H1 (cell line): ENCODE data around the gene LCE3B.

ENCODE experiments used
- CHD1 ChIP-seq: IDR thresholded peaks from 2 replicates; pipeline ENCODE4 v1.6.1; 2012; ENCODE audit warnings: low read depth, low read length, improper control_type of control experiment
- CHD2 ChIP-seq: IDR thresholded peaks from 2 replicates; pipeline ENCODE4 v1.6.1; 2012; ENCODE audit warnings: low read length, improper control_type of control experiment
- JUN ChIP-seq: IDR thresholded peaks from 2 replicates; pipeline ENCODE4 v1.6.1; 2011; ENCODE audit warnings: low read depth, mild to moderate bottlenecking, improper control_type of control experiment, low read length
- POLR2A ChIP-seq, 2 experiments: IDR thresholded peaks; 1 replicate in 1 of 2; 2 replicates in 1 of 2; pipeline ENCODE4 v1.6.1; 2011; ENCODE audit warnings: low read depth in 2 of 2, low read length in 2 of 2, mild to moderate bottlenecking in 2 of 2; ENCODE audit errors: control extremely low read depth in 1 of 2
- TAF1 ChIP-seq: IDR thresholded peaks from 2 replicates; pipeline ENCODE4 v1.6.1; 2011; ENCODE audit warnings: mild to moderate bottlenecking, low read depth, low read length
- YY1 ChIP-seq: IDR thresholded peaks from 2 replicates; pipeline ENCODE4 v1.6.1; 2011; ENCODE audit warnings: low read depth, mild to moderate bottlenecking, low read length
- TF ChIP-seq, protein P1 (sequence below), 3 experiments: IDR thresholded peaks; 1 replicate in 2 of 3; 2 replicates in 1 of 3; pipeline versions ENCODE4 v1.5.1 to v1.6.1; 2011; ENCODE audit warnings: low read length in 3 of 3, mild to moderate bottlenecking in 3 of 3, inconsistent platforms in 2 of 3, low read depth in 1 of 3, moderate library complexity in 1 of 3; ENCODE audit not compliant: insufficient read depth in 1 of 3; ENCODE audit errors: control extremely low read depth in 1 of 3
- TF ChIP-seq, protein P2 (sequence below): fragments of 300-600 bp; sonication (generic); IDR thresholded peaks from 2 replicates; pipeline ENCODE4 v1.7.1; 2012; ENCODE audit warnings: low read length, moderate library complexity, mild to moderate bottlenecking, inconsistent platforms; ENCODE audit not compliant: insufficient replicate concordance

DNA sequence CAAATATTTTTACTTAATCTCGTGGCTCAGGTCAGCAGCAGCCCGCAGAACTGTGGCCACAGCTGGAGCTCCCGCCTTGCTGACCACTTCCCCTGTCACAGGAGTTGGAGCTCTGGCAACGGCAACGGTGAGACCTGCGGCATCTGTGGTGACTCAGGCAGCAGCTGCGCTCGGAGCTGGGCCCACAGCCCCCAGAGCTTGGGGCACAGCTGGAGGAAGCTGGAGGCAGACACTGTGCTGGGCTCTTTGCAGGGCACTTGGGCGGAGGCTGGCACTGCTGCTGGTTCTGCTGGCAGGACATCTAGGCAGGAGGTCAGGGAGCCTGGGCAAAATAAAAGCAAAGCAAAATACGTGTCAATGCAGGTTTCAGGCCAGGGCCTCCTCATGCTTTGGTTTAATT is 9.2 kb downstream of the LCE3B start, which contains the start of gene LCE3A:
- TF ChIP-seq, protein P1, sequence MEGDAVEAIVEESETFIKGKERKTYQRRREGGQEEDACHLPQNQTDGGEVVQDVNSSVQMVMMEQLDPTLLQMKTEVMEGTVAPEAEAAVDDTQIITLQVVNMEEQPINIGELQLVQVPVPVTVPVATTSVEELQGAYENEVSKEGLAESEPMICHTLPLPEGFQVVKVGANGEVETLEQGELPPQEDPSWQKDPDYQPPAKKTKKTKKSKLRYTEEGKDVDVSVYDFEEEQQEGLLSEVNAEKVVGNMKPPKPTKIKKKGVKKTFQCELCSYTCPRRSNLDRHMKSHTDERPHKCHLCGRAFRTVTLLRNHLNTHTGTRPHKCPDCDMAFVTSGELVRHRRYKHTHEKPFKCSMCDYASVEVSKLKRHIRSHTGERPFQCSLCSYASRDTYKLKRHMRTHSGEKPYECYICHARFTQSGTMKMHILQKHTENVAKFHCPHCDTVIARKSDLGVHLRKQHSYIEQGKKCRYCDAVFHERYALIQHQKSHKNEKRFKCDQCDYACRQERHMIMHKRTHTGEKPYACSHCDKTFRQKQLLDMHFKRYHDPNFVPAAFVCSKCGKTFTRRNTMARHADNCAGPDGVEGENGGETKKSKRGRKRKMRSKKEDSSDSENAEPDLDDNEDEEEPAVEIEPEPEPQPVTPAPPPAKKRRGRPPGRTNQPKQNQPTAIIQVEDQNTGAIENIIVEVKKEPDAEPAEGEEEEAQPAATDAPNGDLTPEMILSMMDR (IDR thresholded peaks at IDR 0.05; ENCODE audit: control extremely low read depth in 1 of 3, insufficient read depth in 1 of 3, low read depth in 1 of 3, low read length in 3 of 3) = no peak
- no peak for TF ChIP-seq YY1
- TF ChIP-seq CHD2 = no peak
- TF ChIP-seq, protein P2, sequence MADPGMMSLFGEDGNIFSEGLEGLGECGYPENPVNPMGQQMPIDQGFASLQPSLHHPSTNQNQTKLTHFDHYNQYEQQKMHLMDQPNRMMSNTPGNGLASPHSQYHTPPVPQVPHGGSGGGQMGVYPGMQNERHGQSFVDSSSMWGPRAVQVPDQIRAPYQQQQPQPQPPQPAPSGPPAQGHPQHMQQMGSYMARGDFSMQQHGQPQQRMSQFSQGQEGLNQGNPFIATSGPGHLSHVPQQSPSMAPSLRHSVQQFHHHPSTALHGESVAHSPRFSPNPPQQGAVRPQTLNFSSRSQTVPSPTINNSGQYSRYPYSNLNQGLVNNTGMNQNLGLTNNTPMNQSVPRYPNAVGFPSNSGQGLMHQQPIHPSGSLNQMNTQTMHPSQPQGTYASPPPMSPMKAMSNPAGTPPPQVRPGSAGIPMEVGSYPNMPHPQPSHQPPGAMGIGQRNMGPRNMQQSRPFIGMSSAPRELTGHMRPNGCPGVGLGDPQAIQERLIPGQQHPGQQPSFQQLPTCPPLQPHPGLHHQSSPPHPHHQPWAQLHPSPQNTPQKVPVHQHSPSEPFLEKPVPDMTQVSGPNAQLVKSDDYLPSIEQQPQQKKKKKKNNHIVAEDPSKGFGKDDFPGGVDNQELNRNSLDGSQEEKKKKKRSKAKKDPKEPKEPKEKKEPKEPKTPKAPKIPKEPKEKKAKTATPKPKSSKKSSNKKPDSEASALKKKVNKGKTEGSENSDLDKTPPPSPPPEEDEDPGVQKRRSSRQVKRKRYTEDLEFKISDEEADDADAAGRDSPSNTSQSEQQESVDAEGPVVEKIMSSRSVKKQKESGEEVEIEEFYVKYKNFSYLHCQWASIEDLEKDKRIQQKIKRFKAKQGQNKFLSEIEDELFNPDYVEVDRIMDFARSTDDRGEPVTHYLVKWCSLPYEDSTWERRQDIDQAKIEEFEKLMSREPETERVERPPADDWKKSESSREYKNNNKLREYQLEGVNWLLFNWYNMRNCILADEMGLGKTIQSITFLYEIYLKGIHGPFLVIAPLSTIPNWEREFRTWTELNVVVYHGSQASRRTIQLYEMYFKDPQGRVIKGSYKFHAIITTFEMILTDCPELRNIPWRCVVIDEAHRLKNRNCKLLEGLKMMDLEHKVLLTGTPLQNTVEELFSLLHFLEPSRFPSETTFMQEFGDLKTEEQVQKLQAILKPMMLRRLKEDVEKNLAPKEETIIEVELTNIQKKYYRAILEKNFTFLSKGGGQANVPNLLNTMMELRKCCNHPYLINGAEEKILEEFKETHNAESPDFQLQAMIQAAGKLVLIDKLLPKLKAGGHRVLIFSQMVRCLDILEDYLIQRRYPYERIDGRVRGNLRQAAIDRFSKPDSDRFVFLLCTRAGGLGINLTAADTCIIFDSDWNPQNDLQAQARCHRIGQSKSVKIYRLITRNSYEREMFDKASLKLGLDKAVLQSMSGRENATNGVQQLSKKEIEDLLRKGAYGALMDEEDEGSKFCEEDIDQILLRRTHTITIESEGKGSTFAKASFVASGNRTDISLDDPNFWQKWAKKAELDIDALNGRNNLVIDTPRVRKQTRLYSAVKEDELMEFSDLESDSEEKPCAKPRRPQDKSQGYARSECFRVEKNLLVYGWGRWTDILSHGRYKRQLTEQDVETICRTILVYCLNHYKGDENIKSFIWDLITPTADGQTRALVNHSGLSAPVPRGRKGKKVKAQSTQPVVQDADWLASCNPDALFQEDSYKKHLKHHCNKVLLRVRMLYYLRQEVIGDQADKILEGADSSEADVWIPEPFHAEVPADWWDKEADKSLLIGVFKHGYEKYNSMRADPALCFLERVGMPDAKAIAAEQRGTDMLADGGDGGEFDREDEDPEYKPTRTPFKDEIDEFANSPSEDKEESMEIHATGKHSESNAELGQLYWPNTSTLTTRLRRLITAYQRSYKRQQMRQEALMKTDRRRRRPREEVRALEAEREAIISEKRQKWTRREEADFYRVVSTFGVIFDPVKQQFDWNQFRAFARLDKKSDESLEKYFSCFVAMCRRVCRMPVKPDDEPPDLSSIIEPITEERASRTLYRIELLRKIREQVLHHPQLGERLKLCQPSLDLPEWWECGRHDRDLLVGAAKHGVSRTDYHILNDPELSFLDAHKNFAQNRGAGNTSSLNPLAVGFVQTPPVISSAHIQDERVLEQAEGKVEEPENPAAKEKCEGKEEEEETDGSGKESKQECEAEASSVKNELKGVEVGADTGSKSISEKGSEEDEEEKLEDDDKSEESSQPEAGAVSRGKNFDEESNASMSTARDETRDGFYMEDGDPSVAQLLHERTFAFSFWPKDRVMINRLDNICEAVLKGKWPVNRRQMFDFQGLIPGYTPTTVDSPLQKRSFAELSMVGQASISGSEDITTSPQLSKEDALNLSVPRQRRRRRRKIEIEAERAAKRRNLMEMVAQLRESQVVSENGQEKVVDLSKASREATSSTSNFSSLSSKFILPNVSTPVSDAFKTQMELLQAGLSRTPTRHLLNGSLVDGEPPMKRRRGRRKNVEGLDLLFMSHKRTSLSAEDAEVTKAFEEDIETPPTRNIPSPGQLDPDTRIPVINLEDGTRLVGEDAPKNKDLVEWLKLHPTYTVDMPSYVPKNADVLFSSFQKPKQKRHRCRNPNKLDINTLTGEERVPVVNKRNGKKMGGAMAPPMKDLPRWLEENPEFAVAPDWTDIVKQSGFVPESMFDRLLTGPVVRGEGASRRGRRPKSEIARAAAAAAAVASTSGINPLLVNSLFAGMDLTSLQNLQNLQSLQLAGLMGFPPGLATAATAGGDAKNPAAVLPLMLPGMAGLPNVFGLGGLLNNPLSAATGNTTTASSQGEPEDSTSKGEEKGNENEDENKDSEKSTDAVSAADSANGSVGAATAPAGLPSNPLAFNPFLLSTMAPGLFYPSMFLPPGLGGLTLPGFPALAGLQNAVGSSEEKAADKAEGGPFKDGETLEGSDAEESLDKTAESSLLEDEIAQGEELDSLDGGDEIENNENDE = no peak
- no peak for TF ChIP-seq TAF1
- no peak for TF ChIP-seq POLR2A (IDR thresholded peaks at IDR 0.05; ENCODE audit: control extremely low read depth in 1 of 2, low read depth in 2 of 2, low read length in 2 of 2)
- no peak for TF ChIP-seq JUN
- TF ChIP-seq CHD1 = no peak
